ENCODE data around the gene PJVK.

PJVK gene

DNA sequence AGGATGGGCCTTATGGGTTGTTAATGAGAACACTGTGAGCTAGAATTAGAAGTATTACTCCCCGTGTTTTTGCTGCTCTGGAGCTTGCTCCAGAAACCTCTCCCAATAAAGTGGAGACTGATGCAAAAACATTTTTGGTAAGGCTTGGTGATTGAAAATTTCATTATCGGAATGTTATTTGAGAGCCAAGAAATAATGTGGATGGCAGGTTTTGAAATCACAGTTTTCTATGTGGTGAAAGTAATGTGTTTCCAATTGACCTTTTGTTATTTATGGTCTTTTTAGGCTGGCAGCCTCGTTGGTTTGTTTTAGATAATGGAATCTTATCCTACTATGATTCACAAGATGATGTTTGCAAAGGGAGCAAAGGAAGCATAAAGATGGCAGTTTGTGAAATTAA is 34.2 kb downstream of the PJVK start:
- H3K9ac ChIP-seq (ENCODE audit: low read length) = no peak overlapping the region
- no peak overlapping the region for H2BK120ac ChIP-seq (ENCODE audit: insufficient read depth, low read length, poor library complexity)
- H3K4me1 ChIP-seq (ENCODE audit: control insufficient read depth in 1 of 2, insufficient read depth in 2 of 2, low read length in 2 of 2) = no peaks in the 10 kb centered on the region
- no peak overlapping the region for H3K27ac ChIP-seq (ENCODE audit: low read depth, low read length)
- no peaks in the 10 kb centered on the region for H3K9me3 ChIP-seq (ENCODE audit: insufficient read depth, low read depth, low read length)
- H3K18ac ChIP-seq (ENCODE audit: low read length) = no peak overlapping the region
- no peak overlapping the region for H4K8ac ChIP-seq (ENCODE audit: low read depth, low read length)
- H3K79me2 ChIP-seq (ENCODE audit: control insufficient read depth, insufficient read depth, low read length, poor library complexity) = no peaks in the 10 kb centered on the region
- H3K79me1 ChIP-seq (ENCODE audit: low read length) = no peaks in the 10 kb centered on the region
- WGBS (ENCODE audit: extremely low coverage, insufficient coverage, insufficient read length) = no CpG with 5 or more reads among the region's 3 CpGs
- H3K36me3 ChIP-seq (ENCODE audit: control insufficient read depth in 1 of 2, insufficient read depth in 2 of 2, low read length in 2 of 2) = no peaks in the 10 kb centered on the region
- no peak overlapping the region for H2BK5ac ChIP-seq (ENCODE audit: low read depth, low read length, poor library complexity)
- H2AFZ ChIP-seq (ENCODE audit: insufficient read depth, low read length, poor library complexity) = no peak overlapping the region
- no peak overlapping the region for H3K4me3 ChIP-seq (ENCODE audit: low read depth, low read length)
- no peak overlapping the region for H2BK12ac ChIP-seq (ENCODE audit: low read length)
- no peak overlapping the region for H3K4me2 ChIP-seq (ENCODE audit: low read length)
- DNase-seq = no peak
- H2AK5ac ChIP-seq (ENCODE audit: low read length) = no peak overlapping the region
- no peak overlapping the region for H4K12ac ChIP-seq (ENCODE audit: low read depth, low read length)
- no peak overlapping the region for H3K4ac ChIP-seq (ENCODE audit: low read depth, low read length)
- no peak overlapping the region for H3K23ac ChIP-seq (ENCODE audit: low read length)
- no peaks in the 10 kb centered on the region for H3K27me3 ChIP-seq (ENCODE audit: insufficient read depth, low read length)
- H3K14ac ChIP-seq (ENCODE audit: low read length) = no peak overlapping the region
- no peak overlapping the region for H4K91ac ChIP-seq (ENCODE audit: low read depth, low read length)

DNA sequence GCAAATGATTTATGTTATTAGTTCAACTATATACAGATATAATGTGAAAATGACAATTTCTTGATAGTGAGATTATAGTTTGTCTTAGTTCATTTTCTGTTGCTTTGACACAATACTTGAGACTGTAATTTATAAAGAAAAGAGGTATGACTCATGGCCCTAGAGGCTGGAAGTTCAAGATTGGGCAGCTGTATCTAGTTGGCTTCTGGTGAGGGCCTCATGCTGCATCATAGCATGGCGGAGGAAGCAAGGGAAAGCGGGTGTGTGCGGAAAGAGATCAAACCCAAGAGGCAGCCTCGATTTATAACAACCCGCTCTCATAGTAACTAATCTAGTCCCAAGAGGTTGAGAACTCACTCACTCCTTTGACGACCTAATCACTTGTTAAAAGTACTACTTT is 40.4 kb downstream of the PJVK start:
- Histone ChIP-seq H3K27ac (ENCODE audit: low read depth, low read length) (no peak overlapping the region), H2BK12ac (ENCODE audit: low read length) (no peak overlapping the region)

DNA sequence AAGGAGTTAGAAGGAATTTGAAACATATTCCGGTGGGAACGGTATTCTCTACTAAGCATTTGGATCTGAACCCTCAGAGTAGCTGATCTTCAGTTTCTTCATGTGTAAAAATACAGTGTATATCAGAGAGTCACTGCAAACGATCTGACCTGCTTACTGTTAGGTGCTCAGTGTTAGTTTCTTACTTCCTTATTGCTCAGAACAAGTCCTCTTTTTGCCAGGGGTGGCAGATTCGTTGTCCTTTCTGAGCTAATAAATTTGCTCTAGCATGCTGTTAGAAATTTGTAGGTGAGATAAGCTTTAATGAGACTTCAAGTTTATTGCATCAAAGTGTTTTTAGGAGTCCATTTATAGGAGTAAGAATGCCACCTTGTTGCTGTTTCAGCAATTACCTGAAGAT is 44.9 kb downstream of the PJVK start:
- no CpG with 5 or more reads among the region's 4 CpGs for WGBS (ENCODE audit: extremely low coverage, insufficient coverage, insufficient read length)
- no peak overlapping the region for H2AFZ ChIP-seq (ENCODE audit: insufficient read depth, low read length, poor library complexity)

More for the DNA sequence above, 40.4 kb downstream of the PJVK start:
- Histone ChIP-seq H3K4me2 (ENCODE audit: low read length) (no peak overlapping the region), H2BK5ac (ENCODE audit: low read depth, low read length, poor library complexity) (no peak overlapping the region), H4K91ac (ENCODE audit: low read depth, low read length) (no peak overlapping the region), H2AK5ac (ENCODE audit: low read length) (no peak overlapping the region), H3K4me3 (ENCODE audit: low read depth, low read length) (no peak overlapping the region), H3K79me2 (ENCODE audit: control insufficient read depth, insufficient read depth, low read length, poor library complexity) (no peaks in the 10 kb centered on the region), H3K9ac (ENCODE audit: low read length) (no peak overlapping the region), H2BK120ac (ENCODE audit: insufficient read depth, low read length, poor library complexity) (no peak overlapping the region), H3K9me3 (ENCODE audit: insufficient read depth, low read depth, low read length) (no peaks in the 10 kb centered on the region), H3K4ac (ENCODE audit: low read depth, low read length) (no peak overlapping the region), H3K14ac (ENCODE audit: low read length) (no peak overlapping the region), H3K4me1 (ENCODE audit: control insufficient read depth in 1 of 2, insufficient read depth in 2 of 2, low read length in 2 of 2) (no peaks in the 10 kb centered on the region), H3K79me1 (ENCODE audit: low read length) (no peaks in the 10 kb centered on the region), H3K23ac (ENCODE audit: low read length) (no peak overlapping the region), H4K12ac (ENCODE audit: low read depth, low read length) (no peak overlapping the region), H4K8ac (ENCODE audit: low read depth, low read length) (no peak overlapping the region), H3K18ac (ENCODE audit: low read length) (no peak overlapping the region), H3K27me3 (ENCODE audit: insufficient read depth, low read length) (no peaks in the 10 kb centered on the region), H2AFZ (ENCODE audit: insufficient read depth, low read length, poor library complexity) (no peak overlapping the region), H3K36me3 (ENCODE audit: control insufficient read depth in 1 of 2, insufficient read depth in 2 of 2, low read length in 2 of 2) (peaks cover 6 to 13% of the 10 kb centered on the region in 2 experiments)
- no CpG with 5 or more reads among the region's 6 CpGs for WGBS (ENCODE audit: extremely low coverage, insufficient coverage, insufficient read length)
- DNase-seq = no peak

DNA sequence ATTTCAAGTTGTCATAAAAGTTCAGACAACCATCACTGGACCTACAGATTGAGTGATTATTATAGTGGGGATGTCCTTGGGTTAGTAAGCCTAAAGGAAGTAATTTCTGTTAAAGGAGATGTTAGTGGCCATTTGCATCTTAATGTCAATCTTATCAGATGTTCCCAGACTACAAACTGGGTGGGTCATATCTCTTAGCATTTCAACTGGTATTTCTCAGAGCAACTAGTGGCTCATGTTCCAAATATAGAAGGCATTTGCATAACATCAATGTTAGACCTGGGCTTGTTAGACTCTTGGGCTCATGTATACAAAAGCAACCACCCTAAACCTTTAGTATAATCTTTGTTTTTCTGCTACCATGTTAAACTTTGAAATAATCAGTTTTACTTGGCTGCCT is 47.0 kb downstream of the PJVK start:
- no peak overlapping the region for H3K9ac ChIP-seq (ENCODE audit: low read length)
- no peak overlapping the region for H3K14ac ChIP-seq (ENCODE audit: low read length)
- H3K79me1 ChIP-seq (ENCODE audit: low read length) = no peaks in the 10 kb centered on the region
- DNase-seq = no peak
- no peak overlapping the region for H3K4me3 ChIP-seq (ENCODE audit: low read depth, low read length)
- no peak overlapping the region for H3K27ac ChIP-seq (ENCODE audit: low read depth, low read length)
- no peaks in the 10 kb centered on the region for H3K4me1 ChIP-seq (ENCODE audit: control insufficient read depth in 1 of 2, insufficient read depth in 2 of 2, low read length in 2 of 2)
- no peak overlapping the region for H4K8ac ChIP-seq (ENCODE audit: low read depth, low read length)
- H3K23ac ChIP-seq (ENCODE audit: low read length) = no peak overlapping the region
- H3K18ac ChIP-seq (ENCODE audit: low read length) = no peak overlapping the region
- no peaks in the 10 kb centered on the region for H3K79me2 ChIP-seq (ENCODE audit: control insufficient read depth, insufficient read depth, low read length, poor library complexity)
- no peak overlapping the region for H3K4me2 ChIP-seq (ENCODE audit: low read length)
- no peak overlapping the region for H4K91ac ChIP-seq (ENCODE audit: low read depth, low read length)
- H2BK120ac ChIP-seq (ENCODE audit: insufficient read depth, low read length, poor library complexity) = no peak overlapping the region
- H3K36me3 ChIP-seq (ENCODE audit: control insufficient read depth in 1 of 2, insufficient read depth in 2 of 2, low read length in 2 of 2) = peaks cover 8 to 13% of the 10 kb centered on the region in 2 experiments
- no peaks in the 10 kb centered on the region for H3K9me3 ChIP-seq (ENCODE audit: insufficient read depth, low read depth, low read length)
- no peak overlapping the region for H2AK5ac ChIP-seq (ENCODE audit: low read length)
- no peak overlapping the region for H3K4ac ChIP-seq (ENCODE audit: low read depth, low read length)
- H4K12ac ChIP-seq (ENCODE audit: low read depth, low read length) = no peak overlapping the region
- H3K27me3 ChIP-seq (ENCODE audit: insufficient read depth, low read length) = no peaks in the 10 kb centered on the region
- no peak overlapping the region for H2BK12ac ChIP-seq (ENCODE audit: low read length)
- no peak overlapping the region for H2BK5ac ChIP-seq (ENCODE audit: low read depth, low read length, poor library complexity)
- no peak overlapping the region for H2AFZ ChIP-seq (ENCODE audit: insufficient read depth, low read length, poor library complexity)

More for the DNA sequence above, 44.9 kb downstream of the PJVK start:
- H3K4ac ChIP-seq (ENCODE audit: low read depth, low read length) = no peak overlapping the region
- no peak overlapping the region for H2BK5ac ChIP-seq (ENCODE audit: low read depth, low read length, poor library complexity)
- no peak overlapping the region for H4K12ac ChIP-seq (ENCODE audit: low read depth, low read length)
- no peak overlapping the region for H2BK12ac ChIP-seq (ENCODE audit: low read length)
- no peak for DNase-seq
- no peak overlapping the region for H3K4me3 ChIP-seq (ENCODE audit: low read depth, low read length)
- no peaks in the 10 kb centered on the region for H3K4me1 ChIP-seq (ENCODE audit: control insufficient read depth in 1 of 2, insufficient read depth in 2 of 2, low read length in 2 of 2)
- H3K36me3 ChIP-seq (ENCODE audit: control insufficient read depth in 1 of 2, insufficient read depth in 2 of 2, low read length in 2 of 2) = peaks cover 8 to 14% of the 10 kb centered on the region in 2 experiments
- H3K9me3 ChIP-seq (ENCODE audit: insufficient read depth, low read depth, low read length) = no peaks in the 10 kb centered on the region
- H3K9ac ChIP-seq (ENCODE audit: low read length) = no peak overlapping the region
- H3K27ac ChIP-seq (ENCODE audit: low read depth, low read length) = no peak overlapping the region
- H3K14ac ChIP-seq (ENCODE audit: low read length) = no peak overlapping the region
- H2AK5ac ChIP-seq (ENCODE audit: low read length) = no peak overlapping the region
- no peaks in the 10 kb centered on the region for H3K27me3 ChIP-seq (ENCODE audit: insufficient read depth, low read length)
- no peak overlapping the region for H4K8ac ChIP-seq (ENCODE audit: low read depth, low read length)
- H4K91ac ChIP-seq (ENCODE audit: low read depth, low read length) = no peak overlapping the region
- H3K23ac ChIP-seq (ENCODE audit: low read length) = no peak overlapping the region
- no peak overlapping the region for H3K18ac ChIP-seq (ENCODE audit: low read length)
- H2BK120ac ChIP-seq (ENCODE audit: insufficient read depth, low read length, poor library complexity) = no peak overlapping the region
- no peaks in the 10 kb centered on the region for H3K79me1 ChIP-seq (ENCODE audit: low read length)
- no peaks in the 10 kb centered on the region for H3K79me2 ChIP-seq (ENCODE audit: control insufficient read depth, insufficient read depth, low read length, poor library complexity)
- no peak overlapping the region for H3K4me2 ChIP-seq (ENCODE audit: low read length)

Data from trophoblast cell (in vitro differentiated cells and primary cell).